HK-2 (cell line): ENCODE results near the gene SELENOO.

ENCODE experiments used
- DNase-seq: peaks from one replicate; pipeline ENCODE4 v3.0.0-alpha.2; 2018; ENCODE audit not compliant: unreplicated experiment

The SELENOO gene

GRCh38 chr22:50173311-50173982, 27.4 kb upstream of the SELENOO start:
- DNase-seq, result no peak

GRCh38 chr22:50173983-50174355, 26.8 kb upstream of the SELENOO start:
- no peak for DNase-seq

DNA sequence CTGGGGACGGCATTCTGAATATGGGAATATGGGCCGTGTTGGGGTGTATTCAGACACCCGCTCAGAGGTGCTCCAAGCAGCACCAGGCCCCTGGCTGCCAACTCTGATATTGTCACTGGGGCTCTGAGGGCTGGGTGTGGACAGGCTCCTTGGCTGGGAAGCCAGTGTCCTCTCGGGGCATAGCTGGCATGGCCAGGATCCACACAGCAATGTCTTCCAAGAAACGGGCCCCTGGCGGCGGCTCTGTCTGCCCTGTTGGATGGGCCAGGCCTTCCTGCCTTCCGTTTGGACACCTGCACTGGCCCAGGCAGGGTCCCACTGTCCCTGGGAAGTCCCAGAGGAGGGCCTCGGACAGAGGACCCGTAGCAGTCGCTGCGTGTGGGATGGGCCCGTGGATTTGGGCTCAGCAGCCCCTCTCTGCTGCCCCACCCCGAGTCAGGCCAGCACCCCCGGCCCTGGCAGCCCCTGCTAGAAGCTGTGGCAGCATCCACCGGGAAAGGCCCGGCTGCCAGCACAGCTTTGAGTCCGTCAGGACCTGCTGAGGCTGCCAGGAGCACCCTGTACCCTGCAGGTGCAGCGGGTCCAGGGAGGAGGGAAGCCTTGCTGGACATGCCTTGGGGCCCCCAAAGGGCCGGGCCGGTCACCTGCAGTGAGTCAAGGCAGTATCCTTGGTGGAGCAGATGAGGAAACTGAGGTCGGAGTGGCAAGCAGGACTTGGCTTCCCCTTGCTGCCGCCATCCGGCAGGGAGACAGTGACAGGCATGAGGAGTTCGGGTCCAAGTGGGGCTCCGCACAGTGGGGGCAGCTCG, 26.2 kb upstream of the SELENOO start:
- DNase-seq, result no peak

GRCh38 chr22:50175191-50175461, 25.7 kb upstream of the SELENOO start:
- DNase-seq, result no peak

GRCh38 chr22:50175921-50176849, 24.6 kb upstream of the SELENOO start:
- DNase-seq, result no peak

GRCh38 chr22:50176850-50177536, 23.8 kb upstream of the SELENOO start:
- no peak for DNase-seq

GRCh38 chr22:50177537-50178470, 23.0 kb upstream of the SELENOO start:
- DNase-seq, result no peak

GRCh38 chr22:50178471-50178864, 22.3 kb upstream of the SELENOO start:
- DNase-seq, result no peak

- DNase-seq, result no peak
These were observed 21.6 kb upstream of the SELENOO start for GRCh38 chr22:50178871-50179869.

DNA sequence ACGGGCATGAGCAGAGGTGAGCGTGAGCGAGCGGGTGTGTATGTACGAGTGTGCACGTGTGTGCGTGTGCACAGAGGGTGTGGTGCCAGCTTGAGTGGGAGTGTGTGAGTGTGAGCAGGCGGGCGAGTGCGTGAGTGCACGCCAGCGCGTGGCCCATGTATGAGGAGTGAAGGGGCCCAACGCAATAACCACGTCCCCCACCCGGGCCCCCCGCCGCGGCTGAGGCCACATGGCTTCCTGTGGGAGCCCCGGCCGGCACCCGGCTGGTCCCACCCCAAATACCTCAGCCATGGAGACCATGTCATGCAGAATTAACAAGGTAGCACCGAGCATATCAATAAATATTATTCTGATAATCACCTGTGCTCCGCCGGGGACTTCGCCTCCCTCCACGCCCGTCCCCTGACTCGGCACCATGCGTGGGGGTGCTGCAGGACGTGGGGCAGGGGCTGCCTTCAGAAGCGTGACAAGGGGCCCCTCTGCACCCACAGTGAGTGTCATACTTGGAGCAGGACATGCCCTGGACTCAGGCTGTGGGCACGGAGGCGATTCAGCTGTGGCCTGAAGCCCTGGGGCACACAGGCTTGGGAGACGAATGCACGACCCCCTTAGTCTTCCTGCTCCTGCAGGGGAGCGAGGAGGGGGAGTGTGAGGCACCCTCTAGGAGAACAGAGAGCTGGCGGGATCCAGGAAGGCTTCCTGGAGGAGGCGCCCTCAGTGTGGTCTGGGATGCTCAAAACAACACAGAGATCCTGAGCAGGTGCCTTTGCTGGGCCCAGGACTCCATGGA, 20.7 kb upstream of the SELENOO start:
- no peak for DNase-seq

GRCh38 chr22:50180727-50181521, 19.9 kb upstream of the SELENOO start:
- DNase-seq, result no peak

DNA sequence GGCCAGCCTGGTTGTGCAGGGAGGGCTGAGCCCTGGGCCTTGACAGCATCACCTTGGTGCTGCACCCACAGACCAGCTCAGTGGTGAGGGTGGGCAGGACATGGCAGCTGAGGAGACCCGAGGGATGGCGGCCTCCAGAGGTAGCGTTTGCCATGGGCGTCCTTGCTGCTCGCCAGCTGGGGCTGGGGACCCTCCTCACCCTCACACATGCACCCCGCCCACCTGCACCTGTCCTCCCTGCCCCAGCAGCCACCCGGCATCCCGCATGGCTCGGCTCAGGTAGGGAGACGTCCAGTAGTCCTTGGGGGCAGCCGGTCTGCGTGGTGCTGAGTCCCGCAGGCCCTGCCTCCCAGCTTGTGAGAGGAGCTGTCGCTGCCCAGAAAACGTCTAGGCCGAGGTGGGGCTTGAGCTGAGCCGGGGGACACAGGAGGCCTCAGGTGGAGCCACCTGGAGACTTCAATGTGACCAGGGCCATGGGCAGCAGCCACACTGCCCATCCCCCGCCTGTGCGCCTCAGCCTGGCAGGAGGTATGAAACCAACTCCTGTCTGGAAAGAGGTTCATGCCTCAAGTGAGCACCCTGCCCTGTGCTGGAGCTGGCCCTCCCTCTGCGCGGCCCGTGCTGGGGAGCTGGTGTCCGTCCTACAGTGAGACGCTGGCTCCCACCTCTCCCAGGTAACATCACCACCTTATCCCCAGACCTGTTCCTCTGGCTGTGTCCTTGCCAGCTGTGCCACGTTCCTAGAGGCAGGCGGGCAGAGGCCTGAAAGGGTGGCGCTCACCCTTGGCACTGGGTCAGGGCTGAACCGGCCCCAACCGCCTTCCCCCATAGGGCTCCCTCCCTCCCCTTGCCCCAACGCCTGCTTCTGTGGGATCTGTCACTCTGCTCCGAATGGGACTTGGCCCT, 18.4 kb upstream of the SELENOO start:
- DNase-seq, result no peak

- DNase-seq, result no peak
These were observed 17.5 kb upstream of the SELENOO start for GRCh38 chr22:50183141-50183971.

DNA sequence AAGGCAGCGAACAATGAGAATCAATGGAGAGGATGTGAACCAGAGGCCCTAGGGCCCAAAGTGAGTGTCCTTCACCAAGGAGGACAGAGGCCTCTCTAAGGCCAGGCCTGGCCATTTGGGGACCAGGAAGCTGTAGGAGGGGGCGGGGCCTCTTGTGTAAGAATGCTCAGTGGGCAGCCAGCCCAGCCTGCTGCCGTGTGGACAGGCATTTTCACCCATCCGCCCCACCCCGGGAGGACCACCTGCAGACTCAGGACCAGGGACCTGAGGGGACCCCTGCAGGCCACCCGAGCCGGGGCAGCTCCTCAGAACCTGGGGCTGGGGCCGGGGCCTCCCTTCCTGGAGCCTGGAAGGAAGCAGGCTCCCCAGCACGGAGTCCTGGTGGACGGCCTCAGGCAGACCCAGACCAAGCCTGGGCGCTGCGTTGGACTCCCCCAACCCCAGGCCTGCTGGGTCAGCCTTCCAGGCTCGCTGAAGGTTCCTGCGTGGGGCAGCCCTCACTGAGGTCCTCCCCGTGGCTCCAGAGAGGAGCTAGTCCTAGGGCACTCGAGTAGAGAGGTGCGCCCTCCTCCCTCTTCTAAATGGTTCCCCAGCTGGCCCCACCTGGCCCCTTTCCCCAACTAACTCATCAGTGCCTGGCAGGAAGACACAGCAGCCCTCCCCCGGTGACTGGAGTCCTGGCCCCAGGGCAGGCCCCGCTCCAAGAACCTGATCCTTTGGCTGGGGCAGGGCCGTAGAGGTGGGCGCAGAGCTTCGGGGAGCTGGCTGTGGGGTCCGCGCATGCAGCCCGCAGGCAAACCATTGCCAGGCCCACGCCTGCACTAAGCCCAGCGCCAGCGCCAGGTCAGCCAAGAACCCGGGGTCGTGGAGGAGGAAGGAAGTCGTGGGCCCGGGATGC, 16.6 kb upstream of the SELENOO start:
- no peak for DNase-seq

DNA sequence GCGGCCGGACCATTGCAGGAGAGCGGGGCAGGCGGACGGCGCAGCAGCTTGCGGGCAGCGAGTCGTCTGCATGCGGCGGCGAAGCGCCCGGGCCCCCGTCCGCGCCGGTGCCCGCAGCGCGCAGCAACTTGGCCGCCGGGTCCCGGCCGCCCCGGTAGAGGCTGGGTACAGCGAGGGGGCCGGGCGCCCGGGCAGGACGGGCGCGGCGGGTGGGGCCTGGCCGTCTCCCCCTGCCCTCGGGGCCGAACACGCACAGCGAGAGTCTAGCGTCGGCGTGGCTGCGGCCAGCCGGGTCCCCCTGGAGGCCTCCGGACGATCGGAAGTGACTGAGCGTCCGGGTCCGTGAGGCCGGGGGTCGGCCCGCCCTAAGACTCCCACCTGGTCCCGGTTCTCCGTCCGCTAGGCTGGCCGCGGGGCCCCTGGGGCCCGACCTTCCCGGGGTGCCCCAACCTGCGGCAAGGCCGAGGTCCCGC, 15.9 kb upstream of the SELENOO start:
- DNase-seq, result no peak
